GM12878 (cell line): Measurements from ENCODE around the gene MMP1. TPM values are rescaled to one million over a fixed set of nuclear protein-coding genes. Genes with fewer than 3 reads are reported as not detected.

Experiments
- ATAC-seq: fragments of 200-7000 bp; cut with Tn5 transposase; 3 replicates; pipeline ENCODE4 v1.9.1; 2020; ENCODE audit warnings: mild to moderate bottlenecking, moderate library complexity
- BruUV-seq: library from RNA; stranded (reverse); fragments of 400-500 nt; replicated peaks from 2 replicates; lab custom pipeline; 2021; lab: Mats Ljungman, UMichigan
- CTCF ChIA-PET: fragments of 300-600 bp; sonication (Branson Sonifier 250); formaldehyde crosslinking; extraction: SDS; loops from one replicate; lab custom pipeline; 2021; ENCODE audit warnings: inconsistent platforms; lab: Yijun Ruan, JAX
- POLR2A ChIA-PET: fragments of 350-600 bp; formaldehyde crosslinking; extraction: SDS; loops from one replicate; lab custom pipeline; 2021; ENCODE audit warnings: inconsistent platforms; lab: Charles Lee
- RAD21 ChIA-PET: fragments of 300-600 bp; sonication (Branson Sonifier 250); formaldehyde crosslinking; loops from one replicate; lab custom pipeline; 2023; ENCODE audit warnings: antibody characterized with exemption; ENCODE audit not compliant: unreplicated experiment; lab: Charles Lee
- SMC1A ChIA-PET: fragments of 300-600 bp; sonication (Branson Sonifier 250); formaldehyde crosslinking; loops from one replicate; lab custom pipeline; 2023; ENCODE audit not compliant: unreplicated experiment, uncharacterized antibody; lab: Charles Lee
- DNase-seq: peaks from one replicate; pipeline ENCODE4 v3.0.0-alpha.2; 2011; ENCODE audit warnings: low read depth, low spot score
- FAIRE-seq: peaks from 3 replicates; lab custom pipeline; 2011; peaks lifted over from hg19 to GRCh38; lab: Jason Lieb, UNC
- H2AFZ ChIP-seq: 2 replicates; pipeline ENCODE4 v1.6.0; 2011; ENCODE audit warnings: low read depth, low read length, control low read depth; ENCODE audit not compliant: control insufficient read depth
- H3K27ac ChIP-seq: 2 replicates; pipeline ENCODE4 v1.5.1; 2011; ENCODE audit warnings: control low read depth; ENCODE audit not compliant: control insufficient read depth, insufficient read depth
- H3K27me3 ChIP-seq, 2 experiments: replicated peaks in 1 of 2; 2 replicates each; pipeline versions ENCODE4 v1.6.0 to v1.6.1; 2011; ENCODE audit warnings: low read length in 1 of 2; ENCODE audit not compliant: control insufficient read depth in 2 of 2, insufficient read depth in 2 of 2
- H3K36me3 ChIP-seq, 2 experiments: 2 replicates each; pipeline ENCODE4 v1.5.1; 2011; ENCODE audit warnings: low read length in 1 of 2; ENCODE audit not compliant: control insufficient read depth in 2 of 2, insufficient read depth in 2 of 2
- H3K4me1 ChIP-seq: 2 replicates; pipeline ENCODE4 v1.6.1; 2011; ENCODE audit warnings: mild to moderate bottlenecking, low read length, moderate library complexity, mixed read lengths; ENCODE audit not compliant: control insufficient read depth, insufficient read depth
- H3K4me2 ChIP-seq: 2 replicates; pipeline ENCODE4 v1.6.0; 2011; ENCODE audit warnings: control low read depth; ENCODE audit not compliant: control insufficient read depth, insufficient read depth
- H3K4me3 ChIP-seq: fragments of 200-600 bp; sonication (generic); 2 replicates; pipeline ENCODE4 v1.5.1; 2016
- H3K79me2 ChIP-seq: 2 replicates; pipeline ENCODE4 v1.6.0; 2011; ENCODE audit warnings: low read length; ENCODE audit not compliant: control insufficient read depth, insufficient read depth
- H3K9ac ChIP-seq: 2 replicates; pipeline ENCODE4 v1.8.0; 2011; ENCODE audit warnings: low read length, control low read depth, mixed read lengths; ENCODE audit not compliant: control insufficient read depth, insufficient read depth
- H3K9me3 ChIP-seq: replicated peaks from 3 replicates; pipeline ENCODE4 v1.5.1; 2011; ENCODE audit warnings: mild to moderate bottlenecking, low read length; ENCODE audit not compliant: control insufficient read depth, insufficient read depth
- H4K20me1 ChIP-seq: 2 replicates; pipeline ENCODE4 v1.6.0; 2011; ENCODE audit not compliant: control insufficient read depth, insufficient read depth
- ASH2L ChIP-seq: fragments of 300-600, 200-600 bp; sonication (generic); IDR thresholded peaks from 2 replicates; pipeline ENCODE4 v1.6.1; 2017; ENCODE audit warnings: low read depth, mild to moderate bottlenecking, borderline replicate concordance
- ATF7 ChIP-seq: fragments of 450-650 bp; IDR thresholded peaks from 2 replicates; pipeline ENCODE4 v1.6.1; 2016; ENCODE audit warnings: low read depth, mild to moderate bottlenecking
- GATAD2B ChIP-seq: fragments of 450-650 bp; conservative IDR thresholded peaks from 2 replicates; pipeline ENCODE4 v1.6.1; 2017; ENCODE audit warnings: low read depth, mild to moderate bottlenecking, moderate library complexity
- HDGF ChIP-seq: fragments of 450-650 bp; IDR thresholded peaks from 2 replicates; pipeline ENCODE4 v1.6.1; 2016; ENCODE audit warnings: antibody characterized with exemption
- IKZF1 ChIP-seq: fragments of 450-650 bp; conservative IDR thresholded peaks from 2 replicates; pipeline ENCODE4 v1.6.1; 2017; ENCODE audit warnings: antibody characterized with exemption, mild to moderate bottlenecking
- IKZF2 ChIP-seq, 2 experiments: fragments of 450-650 bp; IDR thresholded peaks; 2 replicates each; pipeline ENCODE4 v1.6.1; 2017; ENCODE audit warnings: mild to moderate bottlenecking in 2 of 2, moderate library complexity in 2 of 2
- NBN ChIP-seq: fragments of 450-650 bp; IDR thresholded peaks from 2 replicates; pipeline ENCODE4 v1.6.1; 2016
- NFYA ChIP-seq: IDR thresholded peaks from 2 replicates; pipeline ENCODE4 v1.6.1; 2011; ENCODE audit warnings: low read depth, mild to moderate bottlenecking, low read length, improper control_type of control experiment, borderline replicate concordance
- SREBF1 ChIP-seq: IDR thresholded peaks from 2 replicates; pipeline ENCODE4 v1.6.1; 2012; ENCODE audit warnings: mild to moderate bottlenecking, low read length
- SUPT20H ChIP-seq: IDR thresholded peaks from 2 replicates; pipeline ENCODE4 v1.6.1; 2011; ENCODE audit warnings: low read depth, mild to moderate bottlenecking, low read length, moderate library complexity, borderline replicate concordance; ENCODE audit not compliant: control insufficient read depth
- ZNF384 ChIP-seq: IDR thresholded peaks from 2 replicates; pipeline ENCODE4 v1.6.1; 2012; ENCODE audit warnings: low read depth, mild to moderate bottlenecking, low read length, improper control_type of control experiment, borderline replicate concordance
- WGBS: methylation state at CpG from one replicate; pipeline ENCODE4 v1.1.6; 2016; ENCODE audit warnings: low lambda C conversion rate; ENCODE audit not compliant: insufficient replicate concordance, insufficient coverage; ENCODE audit errors: missing lambda C conversion rate; 5-methylcytosine and 5-hydroxymethylcytosine counted together
- in situ Hi-C: fragments of 300-500 bp; cut with MboI; formaldehyde crosslinking; loops from 9 replicates; pipeline ENCODE4 v1.14.3; 2018; ENCODE audit warnings: mixed read lengths
- intact Hi-C: fragments of 100-400 bp; cut with micrococcal nuclease; formaldehyde crosslinking; loops from one replicate; pipeline ENCODE4 v1.14.2; 2022; ENCODE audit not compliant: unreplicated experiment
- polyA plus RNA-seq, 11 experiments: library from polyadenylated mRNA; depleted of rRNA in 4 of 11; unstranded in 6 of 11; stranded (reverse) in 5 of 11; fragments of >200 nt; fragmentation: Nextera tagmentation in 4 of 11; fragmentation: Illumina TruSeq in 1 of 11; extraction: Ambion mirVana in 4 of 11; extraction: Trizol in 1 of 11; gene quantifications; 1 replicate in 1 of 11; 2 replicates in 10 of 11; pipeline versions ENCODE4 v1.2.1 to v1.2.3, GENCODE V29; 2011 to 2016; ENCODE audit warnings: inconsistent platforms in 2 of 11, missing spikeins in 2 of 11, low read depth in 1 of 11
- total RNA-seq, 4 experiments: library from RNA; depleted of rRNA in 3 of 4; stranded (reverse); fragments of >200 nt in 3 of 4; fragmentation: Illumina TruSeq in 1 of 4; extraction: Trizol in 1 of 4; gene quantifications; 2 replicates each; pipeline versions ENCODE4 v1.2.1 to v1.2.3, GENCODE V29; 2013 to 2021
- TF ChIP-seq, protein P1 (sequence below): fragments of 450-650 bp; IDR thresholded peaks from 2 replicates; pipeline ENCODE4 v1.6.1; 2016; ENCODE audit warnings: mild to moderate bottlenecking, moderate library complexity, borderline replicate concordance

Gene MMP1
- total and polyA plus RNA-seq, 10 of the 15 experiments (the other 5 are each of a cell fraction or from before 2014, with no cell fraction given): not detected

- no peak for FAIRE-seq
- Histone ChIP-seq H3K9ac (no peak overlapping the region), H3K4me2 (no peak overlapping the region), H4K20me1 (no peaks in the 10 kb centered on the region), H2AFZ (no peak overlapping the region), H3K9me3 (no peaks in the 10 kb centered on the region), H3K27ac (no peak overlapping the region), H3K79me2 (no peaks in the 10 kb centered on the region), H3K4me3 (no peak overlapping the region), H3K36me3 (no peaks in the 10 kb centered on the region), H3K4me1 (no peaks in the 10 kb centered on the region), H3K27me3 (no peaks in the 10 kb centered on the region)
- ChIA-PET POLR2A (no interaction called here), CTCF (interaction anchor here (1.0 to 1.2 kb wide), 2 partner anchors 12 to 121 kb away, joined by 3 read pairs; no protein-coding TSS in a partner anchor), SMC1A (no interaction called here), RAD21 (no interaction called here)
- WGBS: 3% methylated on average over 6 of the region's 6 CpGs
- no TSS peak for BruUV-seq
- in situ Hi-C loops (no loop called here), intact Hi-C loops (no loop called here)
- TF ChIP-seq SUPT20H: no peak
- TF ChIP-seq NFYA: no peak
- no peak for TF ChIP-seq SREBF1
- no peak for TF ChIP-seq IKZF1
- TF ChIP-seq ZNF384: no peak
- TF ChIP-seq HDGF: no peak
- TF ChIP-seq, protein P1, sequence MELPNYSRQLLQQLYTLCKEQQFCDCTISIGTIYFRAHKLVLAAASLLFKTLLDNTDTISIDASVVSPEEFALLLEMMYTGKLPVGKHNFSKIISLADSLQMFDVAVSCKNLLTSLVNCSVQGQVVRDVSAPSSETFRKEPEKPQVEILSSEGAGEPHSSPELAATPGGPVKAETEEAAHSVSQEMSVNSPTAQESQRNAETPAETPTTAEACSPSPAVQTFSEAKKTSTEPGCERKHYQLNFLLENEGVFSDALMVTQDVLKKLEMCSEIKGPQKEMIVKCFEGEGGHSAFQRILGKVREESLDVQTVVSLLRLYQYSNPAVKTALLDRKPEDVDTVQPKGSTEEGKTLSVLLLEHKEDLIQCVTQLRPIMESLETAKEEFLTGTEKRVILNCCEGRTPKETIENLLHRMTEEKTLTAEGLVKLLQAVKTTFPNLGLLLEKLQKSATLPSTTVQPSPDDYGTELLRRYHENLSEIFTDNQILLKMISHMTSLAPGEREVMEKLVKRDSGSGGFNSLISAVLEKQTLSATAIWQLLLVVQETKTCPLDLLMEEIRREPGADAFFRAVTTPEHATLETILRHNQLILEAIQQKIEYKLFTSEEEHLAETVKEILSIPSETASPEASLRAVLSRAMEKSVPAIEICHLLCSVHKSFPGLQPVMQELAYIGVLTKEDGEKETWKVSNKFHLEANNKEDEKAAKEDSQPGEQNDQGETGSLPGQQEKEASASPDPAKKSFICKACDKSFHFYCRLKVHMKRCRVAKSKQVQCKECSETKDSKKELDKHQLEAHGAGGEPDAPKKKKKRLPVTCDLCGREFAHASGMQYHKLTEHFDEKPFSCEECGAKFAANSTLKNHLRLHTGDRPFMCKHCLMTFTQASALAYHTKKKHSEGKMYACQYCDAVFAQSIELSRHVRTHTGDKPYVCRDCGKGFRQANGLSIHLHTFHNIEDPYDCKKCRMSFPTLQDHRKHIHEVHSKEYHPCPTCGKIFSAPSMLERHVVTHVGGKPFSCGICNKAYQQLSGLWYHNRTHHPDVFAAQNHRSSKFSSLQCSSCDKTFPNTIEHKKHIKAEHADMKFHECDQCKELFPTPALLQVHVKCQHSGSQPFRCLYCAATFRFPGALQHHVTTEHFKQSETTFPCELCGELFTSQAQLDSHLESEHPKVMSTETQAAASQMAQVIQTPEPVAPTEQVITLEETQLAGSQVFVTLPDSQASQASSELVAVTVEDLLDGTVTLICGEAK: no peak
- no peak for TF ChIP-seq ASH2L
- TF ChIP-seq GATAD2B: no peak
- TF ChIP-seq ATF7: no peak
- no peak for TF ChIP-seq NBN
- no peak for TF ChIP-seq IKZF2 (IDR thresholded peaks at IDR 0.05)
- ATAC-seq: no peak
- DNase-seq: no peak
These were observed 21.5 kb upstream of the MMP1 start for GRCh38 chr11:102819491-102819890.
